NCI-H2171 treated with DMSO at 0.1 percent for 48 hours (cell line): ENCODE results near the gene ATAT1.

ENCODE experiments used
- DNase-seq: peaks from one replicate; lab custom pipeline; 2025; lab: John Stamatoyannopoulos, UW

ATAT1 gene

DNA sequence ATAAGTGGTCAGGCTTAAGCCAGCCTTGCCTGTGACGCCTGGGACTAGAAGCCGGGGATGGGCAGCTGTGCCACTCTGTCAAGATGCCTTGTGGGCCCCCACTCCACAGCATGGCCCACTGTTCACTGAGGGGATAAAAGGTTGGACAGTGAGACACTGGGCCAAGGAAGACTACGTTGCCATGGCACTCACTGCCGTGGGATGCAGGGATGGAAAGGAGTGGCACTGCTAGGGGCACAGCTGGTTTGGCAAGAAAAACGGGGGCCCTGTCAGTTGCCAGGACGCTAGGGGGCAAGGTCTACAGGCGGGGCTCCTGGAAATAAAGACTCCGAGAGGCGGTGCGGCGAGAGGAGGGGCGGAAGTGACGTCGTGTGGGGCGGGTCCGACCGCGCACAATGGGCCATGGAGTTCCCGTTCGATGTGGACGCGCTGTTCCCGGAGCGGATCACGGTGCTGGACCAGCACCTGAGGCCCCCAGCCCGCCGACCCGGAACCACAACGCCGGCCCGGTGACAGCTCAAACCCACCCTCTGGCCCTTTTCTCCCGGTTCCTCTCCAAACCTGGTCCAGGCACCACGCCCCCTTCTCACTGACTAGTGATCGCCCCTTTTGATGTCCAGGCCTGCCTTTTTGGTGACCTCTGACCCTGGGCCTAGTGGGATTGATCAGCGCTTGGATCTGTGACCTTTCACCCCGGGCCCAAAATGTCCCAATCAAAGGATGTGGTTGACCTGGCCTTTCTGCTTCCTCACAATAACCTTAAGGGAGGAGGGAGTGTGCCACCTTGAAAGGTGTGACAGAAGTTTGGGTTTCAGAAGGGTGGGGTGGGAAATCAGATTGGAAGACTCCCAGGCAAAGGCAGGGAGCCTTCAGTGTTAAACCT, at the start of gene ATAT1:
Gene ATAT1 (plus strand): TSS at position 391 of the 883 bp plus-strand sequence.
- peak; percentile 83 for DNase-seq

DNA sequence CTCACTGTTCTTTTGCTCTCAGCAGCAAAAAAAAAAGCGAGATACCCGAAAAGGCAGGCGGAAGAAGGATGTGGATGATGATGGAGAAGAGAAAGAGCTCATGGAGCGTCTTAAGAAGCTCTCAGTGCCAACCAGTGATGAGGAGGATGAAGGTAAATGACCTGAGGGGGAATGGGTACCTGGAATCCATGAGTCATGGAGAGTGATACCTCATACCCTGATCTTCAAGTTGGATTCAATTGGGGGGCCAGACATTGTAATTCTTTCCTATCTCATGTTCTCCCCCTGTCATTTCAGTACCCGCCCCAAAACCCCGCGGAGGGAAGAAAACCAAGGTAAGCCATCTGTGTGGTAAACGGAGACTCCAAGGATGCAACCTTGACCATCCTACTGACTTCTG, 48.6 kb upstream of the ATAT1 start:
- DNase-seq: no peak

DNA sequence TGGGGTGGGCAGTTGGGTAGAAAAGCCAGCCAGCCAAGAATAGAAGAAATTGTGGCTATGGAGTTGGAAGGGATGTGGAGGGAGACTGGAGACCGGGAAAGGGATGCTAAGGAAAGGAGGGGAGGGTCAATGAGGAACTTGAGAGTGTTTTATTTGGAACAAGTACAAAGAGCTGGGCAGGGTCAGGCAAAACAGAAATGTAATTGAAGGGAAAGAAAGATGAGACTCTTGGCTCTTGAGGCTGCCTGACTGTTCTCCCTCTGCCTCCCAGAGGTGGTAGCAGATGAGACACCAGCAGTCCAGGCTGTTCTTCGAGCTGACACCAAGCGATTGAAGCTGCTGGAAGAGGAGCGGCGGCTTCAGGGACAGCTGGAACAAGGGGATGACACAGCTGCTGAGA, 42.8 kb upstream of the ATAT1 start:
- no peak for DNase-seq

DNA sequence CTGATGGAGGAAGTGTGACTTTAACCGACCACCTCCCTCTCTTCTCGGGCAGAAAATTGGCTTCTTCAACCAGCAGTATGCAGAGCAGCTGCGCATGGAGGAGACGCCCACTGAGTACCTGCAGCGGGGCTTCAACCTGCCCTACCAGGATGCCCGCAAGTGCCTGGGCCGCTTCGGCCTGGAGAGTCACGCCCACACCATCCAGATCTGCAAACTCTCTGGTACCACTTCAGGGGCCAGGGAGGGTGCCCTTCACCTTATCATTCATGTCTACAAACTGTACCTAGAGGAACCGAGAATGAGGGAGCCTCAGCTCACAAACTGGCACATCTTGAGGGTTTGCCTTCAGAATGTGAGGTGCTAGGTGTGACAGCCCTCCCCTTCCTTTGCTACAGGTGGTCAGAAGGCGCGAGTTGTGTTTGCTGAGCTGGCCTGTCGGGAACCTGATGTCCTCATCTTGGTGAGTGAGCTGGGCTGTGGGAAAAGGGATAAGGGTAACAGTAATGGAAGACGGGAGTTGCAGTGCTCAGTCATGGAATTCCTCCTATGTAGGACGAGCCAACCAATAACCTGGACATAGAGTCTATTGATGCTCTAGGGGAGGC, 36.8 kb upstream of the ATAT1 start:
- DNase-seq: no peak

GRCh38 chr6:30590509-30590908, 36.2 kb upstream of the ATAT1 start:
- no peak for DNase-seq

DNA sequence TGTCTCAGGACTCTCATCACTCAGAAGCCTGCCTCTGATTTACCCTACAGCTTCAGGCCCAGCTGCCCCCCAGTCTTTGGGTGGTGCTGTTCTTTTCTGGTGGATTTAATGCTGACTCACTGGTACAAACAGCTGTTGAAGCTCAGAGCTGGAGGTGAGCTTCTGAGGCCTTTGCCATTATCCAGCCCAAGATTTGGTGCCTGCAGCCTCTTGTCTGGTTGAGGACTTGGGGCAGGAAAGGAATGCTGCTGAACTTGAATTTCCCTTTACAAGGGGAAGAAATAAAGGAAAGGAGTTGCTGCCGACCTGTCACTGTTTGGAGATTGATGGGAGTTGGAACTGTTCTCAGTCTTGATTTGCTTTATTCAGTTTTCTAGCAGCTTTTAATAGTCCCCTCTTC, 35.7 kb upstream of the ATAT1 start:
- no peak for DNase-seq

DNA sequence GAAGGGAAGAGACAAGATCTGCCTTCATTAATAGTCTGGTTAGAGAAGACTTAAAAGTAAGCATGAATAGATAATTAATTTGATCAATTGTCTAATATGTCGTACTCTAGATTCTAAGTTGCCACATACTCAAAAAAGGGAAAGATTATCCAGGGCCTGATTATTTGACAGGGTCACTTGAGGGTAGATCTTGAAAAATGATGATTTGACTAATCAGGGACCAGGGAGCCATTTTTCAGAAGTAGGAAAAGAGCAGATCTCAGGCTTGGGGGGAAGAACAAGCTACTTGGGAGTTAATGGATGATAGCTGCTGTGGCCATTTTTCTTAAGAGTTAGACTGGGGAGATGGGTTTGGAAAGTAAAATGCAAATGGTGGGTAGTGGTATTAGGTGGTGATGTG, 34.4 kb upstream of the ATAT1 start:
- DNase-seq: no peak

DNA sequence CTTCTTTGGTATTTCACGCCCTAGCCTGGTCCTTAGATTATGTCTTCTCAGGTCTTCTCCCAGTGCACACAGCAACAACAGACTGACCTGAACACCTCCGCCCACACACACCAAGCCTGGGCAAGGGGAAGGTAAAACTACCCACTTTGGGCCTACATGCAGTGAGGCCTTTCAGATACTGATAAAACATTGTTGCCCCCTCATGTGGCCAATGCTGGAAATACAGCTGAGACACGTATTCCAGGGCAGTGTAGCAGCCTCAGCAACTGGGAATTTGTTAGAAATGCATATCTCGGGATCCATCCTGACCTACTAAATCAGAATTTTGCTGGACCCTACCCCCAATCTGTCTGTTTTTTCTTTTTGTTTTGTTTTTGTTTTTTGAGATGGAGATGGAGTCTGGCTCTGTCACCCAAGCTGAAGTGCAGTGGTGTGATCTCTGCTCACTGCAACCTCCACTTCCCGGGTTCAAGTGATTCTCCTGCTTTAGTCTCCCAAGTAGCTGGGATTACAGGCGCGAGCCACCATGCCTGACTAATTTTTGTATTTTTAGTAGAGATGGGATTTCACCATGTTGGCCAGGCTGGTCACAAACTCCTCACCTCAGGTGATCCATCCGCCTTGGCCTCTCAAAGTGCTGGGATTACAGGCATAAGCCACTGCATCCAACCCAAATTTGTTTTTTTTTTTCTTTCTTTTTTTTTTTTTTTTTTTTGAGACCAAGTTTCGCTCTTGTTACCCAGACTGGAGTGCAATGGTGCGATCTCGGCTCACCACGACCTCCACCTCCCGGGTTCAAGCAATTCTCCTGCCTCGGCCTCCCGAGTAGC, 29.1 kb upstream of the ATAT1 start:
- peak; percentile 57 for DNase-seq

GRCh38 chr6:30598912-30599624, 27.6 kb upstream of the ATAT1 start:
- DNase-seq: no peak

DNA sequence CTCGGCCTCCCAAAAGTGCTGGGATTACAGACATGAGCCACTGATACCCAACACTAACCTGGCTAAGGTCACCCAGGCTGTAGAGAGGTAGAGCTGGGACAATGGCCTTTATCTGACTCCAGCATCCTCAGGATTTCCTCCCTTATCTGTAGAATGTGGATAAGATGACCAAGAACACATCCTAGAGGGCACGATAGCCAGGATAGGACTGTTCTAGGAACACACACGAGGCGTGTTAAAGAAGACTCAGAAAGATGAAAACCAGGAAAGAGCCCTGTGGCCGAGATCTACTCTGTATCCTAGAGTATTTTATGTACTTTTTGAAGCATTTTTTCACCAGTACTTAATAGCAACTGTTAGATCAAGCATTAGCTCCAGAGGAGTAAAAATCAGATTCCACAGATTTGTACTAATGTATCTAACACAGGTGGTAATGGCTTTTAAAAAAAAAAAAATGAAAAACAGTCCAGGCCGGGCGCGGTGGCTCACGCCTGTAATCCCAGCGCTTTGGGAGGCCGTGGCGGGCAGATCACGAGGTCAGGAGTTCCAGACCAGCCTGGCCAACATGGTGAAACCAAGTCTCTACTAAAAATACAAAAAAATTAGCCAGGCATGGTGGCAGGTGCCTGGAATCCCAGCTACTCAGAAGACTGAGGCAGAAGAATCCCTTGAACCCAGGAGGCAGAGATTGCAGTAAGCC, 26.9 kb upstream of the ATAT1 start:
- DNase-seq: no peak

DNA sequence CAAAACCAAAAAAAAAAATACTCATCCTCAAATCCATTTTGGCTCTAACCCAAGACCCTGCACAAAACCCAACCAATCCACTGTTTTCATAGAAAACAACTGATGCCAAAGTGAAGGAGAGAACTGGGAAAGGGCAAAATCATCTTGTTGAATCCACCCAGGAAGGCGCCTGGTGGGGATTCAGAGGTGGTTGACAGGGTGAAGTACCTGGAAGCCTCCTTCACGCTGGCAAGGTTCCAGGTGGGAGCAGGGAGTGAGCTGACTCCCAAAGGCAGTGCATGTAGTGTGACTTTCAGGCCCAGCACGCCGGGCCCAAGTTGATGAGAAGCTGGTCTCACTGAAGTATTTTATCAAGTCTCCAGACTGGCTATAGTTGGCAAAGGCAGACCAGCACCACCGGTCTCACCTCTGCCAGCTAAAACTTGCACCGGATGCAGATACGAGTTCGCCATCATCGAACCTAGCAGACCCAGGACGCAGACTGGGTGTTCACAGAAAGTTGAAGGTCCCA, 26.2 kb upstream of the ATAT1 start:
- DNase-seq: no peak

GRCh38 chr6:30601436-30601814, 25.2 kb upstream of the ATAT1 start:
- DNase-seq: no peak

GRCh38 chr6:30601815-30602641, 24.6 kb upstream of the ATAT1 start:
- DNase-seq: no peak

GRCh38 chr6:30603961-30604360, 22.7 kb upstream of the ATAT1 start:
- no peak for DNase-seq

DNA sequence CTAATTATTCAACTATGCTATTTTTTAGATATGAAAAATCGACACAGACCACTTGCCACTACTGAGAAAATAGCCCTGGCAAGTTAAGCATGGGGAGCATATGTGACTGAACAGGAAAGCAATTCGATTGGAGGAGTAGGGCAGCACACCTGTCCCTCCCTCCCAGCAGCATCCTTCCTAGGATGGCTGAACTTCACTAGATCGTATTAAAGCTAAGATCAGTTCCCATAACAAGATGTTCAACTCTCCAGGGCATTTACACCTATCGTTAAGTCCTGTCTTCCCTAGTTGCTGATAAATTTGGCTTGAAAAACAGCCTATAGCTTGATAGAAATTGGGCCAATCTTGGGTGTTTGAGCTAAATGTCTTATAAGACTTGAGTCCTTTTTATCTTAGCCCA, 16.6 kb upstream of the ATAT1 start:
- DNase-seq: no peak

DNA sequence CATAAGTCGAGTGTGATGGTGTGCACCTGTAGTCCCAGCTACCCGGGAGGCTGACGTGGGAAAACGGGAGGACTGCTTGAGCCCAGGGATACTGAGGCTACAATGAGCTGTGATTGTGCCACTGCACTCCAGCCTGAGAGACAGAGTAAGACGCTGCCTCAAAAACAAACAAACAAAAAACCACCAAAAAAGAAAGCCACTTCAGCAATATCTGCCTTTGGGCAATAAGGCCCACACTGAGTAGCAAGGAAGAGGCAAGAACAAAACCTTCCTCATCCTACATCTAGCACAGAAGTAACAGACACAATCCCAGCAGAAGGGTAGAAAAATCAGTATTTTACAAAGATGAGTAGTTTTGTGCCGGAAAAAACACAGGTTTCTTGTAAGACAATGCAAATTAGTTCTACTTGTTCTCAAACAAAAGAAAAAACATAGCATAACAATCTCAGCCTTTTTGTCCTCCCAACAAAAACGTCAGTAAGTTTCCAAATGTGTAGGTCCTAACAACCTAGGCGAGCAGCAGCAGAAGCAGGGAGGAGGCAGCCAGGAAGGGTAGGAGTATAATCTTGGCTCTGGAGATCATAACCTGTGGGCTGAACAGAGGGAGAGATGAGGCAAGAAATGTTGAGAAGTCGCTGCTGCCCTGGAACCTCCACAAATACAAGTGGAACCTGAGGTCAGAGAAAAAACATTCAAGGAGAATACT, 15.4 kb upstream of the ATAT1 start:
- DNase-seq: no peak

GRCh38 chr6:30611856-30612194, 14.8 kb upstream of the ATAT1 start:
- DNase-seq: no peak

DNA sequence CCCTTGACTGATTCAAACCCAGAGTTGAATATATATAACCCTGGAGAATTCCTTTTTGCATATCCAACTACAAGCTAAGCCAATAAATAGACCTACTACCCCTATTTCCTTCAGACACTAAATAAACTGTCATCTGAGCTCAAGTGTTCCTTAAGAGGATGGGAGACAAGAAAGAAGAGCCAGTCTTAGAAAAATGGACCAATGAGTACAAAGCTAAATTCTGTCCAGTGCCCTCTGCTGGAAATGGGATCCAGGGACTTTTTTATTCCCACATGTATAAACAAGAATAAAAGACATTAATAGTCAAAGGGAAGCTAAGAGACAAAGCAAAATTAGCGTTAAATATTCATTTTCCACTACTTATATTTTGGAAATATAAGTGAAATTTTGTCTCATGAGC, 14.5 kb upstream of the ATAT1 start:
- peak; percentile 31 for DNase-seq

DNA sequence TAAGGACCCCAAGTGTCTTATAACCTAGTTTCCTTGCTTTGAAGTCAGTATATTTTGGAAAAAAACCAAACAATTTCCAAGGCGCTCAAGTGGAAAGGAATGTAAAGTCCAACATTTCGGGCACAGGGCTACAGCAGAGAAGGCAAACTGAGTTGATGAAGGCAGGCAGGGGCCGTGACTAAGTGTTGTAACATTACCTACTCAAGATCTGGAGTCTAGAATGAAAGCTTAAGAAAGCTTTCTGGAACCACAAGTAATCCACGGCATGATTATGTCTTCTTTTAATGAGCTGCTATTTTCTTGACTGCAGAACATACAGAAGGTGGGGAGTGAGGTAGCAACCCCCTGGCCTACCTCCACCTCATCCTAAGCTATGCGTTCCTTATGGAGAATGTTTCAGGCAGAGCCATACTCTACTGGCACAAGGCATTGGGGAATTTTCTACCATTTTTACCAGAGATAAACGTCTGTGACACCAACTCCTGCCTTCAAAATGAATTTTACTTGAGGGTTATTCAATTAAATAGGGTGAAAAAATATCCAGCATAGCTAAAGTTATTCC, 13.9 kb upstream of the ATAT1 start:
- no peak for DNase-seq
